K562 (cell line): ENCODE measurements around the gene DNAH1. TPM values are rescaled to one million over a fixed set of nuclear protein-coding genes. Genes with fewer than 3 reads are reported as not detected.

ENCODE experiments used
- ATAC-seq: fragments of 200-7000 bp; cut with Tn5 transposase; 3 replicates; pipeline ENCODE4 v1.9.1; 2020; ENCODE audit warnings: moderate library complexity
- BruUV-seq: library from RNA; stranded (reverse); fragments of 400-500 nt; replicated peaks from 2 replicates; lab custom pipeline; 2021; lab: Mats Ljungman, UMichigan
- CTCF ChIA-PET: fragments of 300-600 bp; formaldehyde crosslinking; extraction: SDS; loops from one replicate; lab custom pipeline; 2021; ENCODE audit warnings: low intra/inter-chr PET ratio; lab: Yijun Ruan, JAX
- POLR2A ChIA-PET: fragments of 300-600, 350-650 bp; sonication (Branson Sonifier 250); formaldehyde crosslinking; extraction: SDS; loops from one replicate; lab custom pipeline; 2021; ENCODE audit warnings: antibody characterized with exemption, inconsistent platforms; lab: Yijun Ruan, JAX
- DNase-seq, 4 experiments: peaks; one replicate each; pipeline versions ENCODE4 v3.0.0 to v3.0.0-alpha.2; 2011 to 2018; ENCODE audit warnings: low spot score in 3 of 4, mixed read lengths in 3 of 4; ENCODE audit errors: extremely low read depth in 1 of 4
- FAIRE-seq: peaks from 2 replicates; lab custom pipeline; 2011; peaks lifted over from hg19 to GRCh38; lab: Jason Lieb, UNC
- H2AFZ ChIP-seq: 2 replicates; pipeline ENCODE4 v1.6.0; 2011; ENCODE audit warnings: low read depth, low read length, control low read depth, inconsistent platforms
- H3K27ac ChIP-seq: fragments of 200-600 bp; 3 replicates; pipeline ENCODE4 v1.8.0; 2011; ENCODE audit warnings: low read depth, mild to moderate bottlenecking, control low read depth, inconsistent platforms, low read length, moderate library complexity, mixed read lengths; ENCODE audit errors: extremely low read depth
- H3K27me3 ChIP-seq, 2 experiments: fragments of 300-600 bp in 1 of 2; 2 replicates in 1 of 2; 3 replicates in 1 of 2; pipeline versions ENCODE4 v1.6.0 to v1.8.0; 2011; ENCODE audit warnings: inconsistent platforms in 2 of 2, low read length in 2 of 2, mild to moderate bottlenecking in 1 of 2, mixed read lengths in 1 of 2, moderate library complexity in 1 of 2; ENCODE audit not compliant: control insufficient read depth in 2 of 2, insufficient read depth in 2 of 2
- H3K36me3 ChIP-seq: fragments of 300-600 bp; 3 replicates; pipeline ENCODE4 v1.8.0; 2011; ENCODE audit warnings: mild to moderate bottlenecking, low read length, inconsistent platforms; ENCODE audit not compliant: control insufficient read depth, insufficient read depth
- H3K4me1 ChIP-seq, 2 experiments: fragments of 200-600 bp in 1 of 2; replicated peaks in 1 of 2; 2 replicates in 1 of 2; 3 replicates in 1 of 2; pipeline versions ENCODE4 v1.5.1 to v1.8.0; 2011; ENCODE audit warnings: inconsistent platforms in 2 of 2, low read length in 2 of 2, mild to moderate bottlenecking in 1 of 2, mixed read lengths in 1 of 2, moderate library complexity in 1 of 2; ENCODE audit not compliant: control insufficient read depth in 2 of 2, insufficient read depth in 2 of 2
- H3K4me2 ChIP-seq: 2 replicates; pipeline ENCODE4 v1.6.1; 2011; ENCODE audit warnings: low read length, control low read depth, inconsistent platforms, mixed read lengths; ENCODE audit not compliant: insufficient read depth
- H3K4me3 ChIP-seq: fragments of 200-600 bp; sonication (generic), shearing (Covaris generic); 2 replicates; pipeline ENCODE4 v1.5.1; 2016; ENCODE audit warnings: control low read depth, inconsistent platforms
- H3K79me2 ChIP-seq: fragments of 200-600 bp; 3 replicates; pipeline ENCODE4 v1.8.0; 2011; ENCODE audit warnings: low read length, inconsistent platforms; ENCODE audit not compliant: control insufficient read depth, insufficient read depth
- H3K9ac ChIP-seq, 2 experiments: 2 replicates each; pipeline versions ENCODE4 v1.6.0 to v1.6.1; 2011; ENCODE audit warnings: low read depth in 2 of 2, low read length in 2 of 2, control low read depth in 1 of 2, inconsistent platforms in 1 of 2, mild to moderate bottlenecking in 1 of 2, mixed read lengths in 1 of 2; ENCODE audit not compliant: insufficient read depth in 1 of 2
- H3K9me1 ChIP-seq: one replicate; pipeline ENCODE4 v1.6.0; 2011; ENCODE audit warnings: inconsistent platforms, mild to moderate bottlenecking, low read length, moderate library complexity; ENCODE audit not compliant: control insufficient read depth, insufficient read depth
- H3K9me3 ChIP-seq: replicated peaks from 2 replicates; pipeline ENCODE4 v1.5.1; 2011; ENCODE audit warnings: low read depth, low read length, inconsistent platforms; ENCODE audit not compliant: control insufficient read depth, insufficient read depth
- H4K20me1 ChIP-seq: replicated peaks from 2 replicates; pipeline ENCODE4 v1.6.1; 2011; ENCODE audit warnings: low read length, inconsistent platforms, mixed read lengths; ENCODE audit not compliant: control insufficient read depth, insufficient read depth
- AFF4 ChIP-seq: sonication (generic); formaldehyde crosslinking; IDR thresholded peaks from 2 replicates; pipeline ENCODE4 v1.8.0; 2023; ENCODE audit warnings: mild to moderate bottlenecking, missing genetic modification reagents
- HDAC8 ChIP-seq: fragments of 450-650 bp; IDR thresholded peaks from 2 replicates; pipeline ENCODE4 v1.6.1; 2016; ENCODE audit warnings: mild to moderate bottlenecking, missing genetic modification characterization, moderate library complexity, missing compliant biosample characterization
- HMGXB4 ChIP-seq: sonication (generic); formaldehyde crosslinking; IDR thresholded peaks from 2 replicates; pipeline ENCODE4 v1.8.1; 2023; ENCODE audit warnings: mild to moderate bottlenecking, missing genetic modification reagents
- RBM34 ChIP-seq: fragments of 200-400 bp; formaldehyde crosslinking; IDR thresholded peaks from 2 replicates; pipeline ENCODE4 v1.6.1; 2018; ENCODE audit warnings: low read length, borderline replicate concordance; ENCODE audit not compliant: insufficient read depth
- ZEB2 ChIP-seq: fragments of 450-650 bp; IDR thresholded peaks from 2 replicates; pipeline ENCODE4 v1.6.1; 2016
- WGBS: fragments of 100-300 bp; shearing (Covaris generic); methylation state at CpG from one replicate; pipeline ENCODE4 v1.1.6; 2016; ENCODE audit warnings: low coverage, mixed read lengths; ENCODE audit not compliant: insufficient coverage; ENCODE audit errors: missing lambda C conversion rate; 5-methylcytosine and 5-hydroxymethylcytosine counted together
- in situ Hi-C: fragments of 300-500 bp; cut with MboI; formaldehyde crosslinking; loops from 4 replicates; pipeline ENCODE4 v1.15.0; 2018; ENCODE audit warnings: inconsistent platforms, mixed read lengths
- intact Hi-C: fragments of 100-400 bp; cut with micrococcal nuclease; formaldehyde crosslinking; loops from 2 replicates; pipeline ENCODE4 v1.14.2; 2022
- polyA plus RNA-seq, 8 experiments: library from polyadenylated mRNA; depleted of rRNA in 4 of 8; stranded (reverse) in 5 of 8; unstranded in 3 of 8; fragments of >200 nt; fragmentation: Nextera tagmentation in 2 of 8; fragmentation: Illumina TruSeq in 1 of 8; extraction: Ambion mirVana in 2 of 8; extraction: Trizol in 1 of 8; gene quantifications; 2 replicates each; pipeline versions ENCODE4 v1.2.1 to v1.2.3, GENCODE V29; 2011 to 2014; ENCODE audit warnings: inconsistent platforms in 1 of 8, missing spikeins in 1 of 8
- total RNA-seq, 7 experiments: library from RNA; depleted of rRNA in 6 of 7; stranded (reverse); fragments of >200 nt in 6 of 7; fragmentation: Illumina TruSeq in 2 of 7; extraction: Trizol in 2 of 7; gene quantifications; 2 replicates each; pipeline versions ENCODE4 v1.2.1 to v1.2.3, GENCODE V29; 2011 to 2021; ENCODE audit warnings: low replicate concordance in 1 of 7

The DNAH1 gene
- total and polyA plus RNA-seq, 9 of the 15 experiments (the other 6 are each of a cell fraction or from before 2014, with no cell fraction given) = 0.04 to 0.84 (median 0.50) TPM

GRCh38 chr3:52405601-52406110 lies 89.5 kb downstream of the DNAH1 start:
- CTCF ChIA-PET = no interaction called here
- Histone ChIP-seq H3K4me3 (no peak overlapping the region), H3K9me1 (no peaks in the 10 kb centered on the region), H3K4me1 (peaks cover 9 to 19% of the 10 kb centered on the region in 2 experiments; a peak in 4 of 5 replicates), H2AFZ (no peak overlapping the region), H3K79me2 (peaks cover 23% of the 10 kb centered on the region), H3K27me3 (no peaks in the 10 kb centered on the region), H3K4me2 (0 out of 2 replicates have a peak overlapping the region, but pooled peaks have one; percentile 5), H3K27ac (no peak overlapping the region), H3K9me3 (no peaks in the 10 kb centered on the region), H3K9ac (peak overlapping the region in 1 of 2 experiments; percentile 61; a peak in 1 of 4 replicates), H4K20me1 (no peaks in the 10 kb centered on the region), H3K36me3 (peaks cover 78% of the 10 kb centered on the region; the same call in 2 of the 3 replicates)
- FAIRE-seq = no peak
- WGBS = 63% methylated on average over 4 of the region's 4 CpGs
- in situ Hi-C loops (no loop called here), intact Hi-C loops (no loop called here)
- no peak for ATAC-seq
- DNase-seq = peak in 2 of 4 experiments; percentile 22 to 48
- TF ChIP-seq HDAC8 = no peak
- no peak for TF ChIP-seq HMGXB4
- TF ChIP-seq RBM34 = no peak
- no peak for TF ChIP-seq AFF4
- TF ChIP-seq ZEB2 = no peak
- POLR2A ChIA-PET = interaction anchor here (0.6 to 1.5 kb wide), 2 partner anchors 14 to 268 kb away, joined by 3 to 4 read pairs; no protein-coding TSS in a partner anchor
- BruUV-seq = no TSS peak
